H9 (cell line): ENCODE measurements around the gene RMND5A. TPM values are rescaled to one million over a fixed set of nuclear protein-coding genes. Genes with fewer than 3 reads are reported as not detected.
"Not testable (repeated sequence)": the region's sequence is repeated elsewhere in the genome, so short reads cannot be mapped to it uniquely, and the experiment has no call there.

Experiments
- DNase-seq: peaks from one replicate; pipeline ENCODE4 v3.0.0-alpha.2; 2017
- H2AFZ ChIP-seq: one replicate; pipeline ENCODE4 v1.6.1; 2013; ENCODE audit warnings: mild to moderate bottlenecking, low read length, control low read depth, moderate library complexity
- H2AK5ac ChIP-seq: 2 replicates; pipeline ENCODE4 v1.6.1; 2013; ENCODE audit warnings: low read length, control low read depth, mixed read lengths; ENCODE audit not compliant: insufficient read length
- H2BK120ac ChIP-seq: one replicate; pipeline ENCODE4 v1.6.1; 2013; ENCODE audit warnings: low read depth, mild to moderate bottlenecking, low read length, control low read depth, inconsistent platforms; ENCODE audit not compliant: poor library complexity, severe bottlenecking
- H2BK12ac ChIP-seq: 2 replicates; pipeline ENCODE4 v1.6.1; 2013; ENCODE audit warnings: low read length, control low read depth, mixed read lengths, low read depth; ENCODE audit not compliant: insufficient read length
- H2BK15ac ChIP-seq: 2 replicates; pipeline ENCODE4 v1.6.1; 2013; ENCODE audit warnings: low read depth, low read length, control low read depth
- H2BK20ac ChIP-seq: one replicate; pipeline ENCODE4 v1.6.1; 2013; ENCODE audit warnings: low read depth, mild to moderate bottlenecking, low read length, control low read depth, inconsistent platforms; ENCODE audit not compliant: poor library complexity, severe bottlenecking
- H2BK5ac ChIP-seq: 2 replicates; pipeline ENCODE4 v1.6.1; 2013; ENCODE audit warnings: low read length, control low read depth, mixed read lengths; ENCODE audit not compliant: insufficient read length
- H3K14ac ChIP-seq: 2 replicates; pipeline ENCODE4 v1.6.1; 2013; ENCODE audit warnings: low read length, control low read depth; ENCODE audit not compliant: insufficient read depth
- H3K18ac ChIP-seq: 2 replicates; pipeline ENCODE4 v1.6.1; 2013; ENCODE audit warnings: low read depth, mild to moderate bottlenecking, mixed read lengths, low read length, control low read depth; ENCODE audit not compliant: insufficient read length
- H3K23ac ChIP-seq: 2 replicates; pipeline ENCODE4 v1.6.1; 2013; ENCODE audit warnings: low read length, control low read depth, mixed read lengths, low read depth; ENCODE audit not compliant: insufficient read length
- H3K23me2 ChIP-seq: 2 replicates; pipeline ENCODE4 v1.6.1; 2013; ENCODE audit warnings: low read depth, mild to moderate bottlenecking, mixed read lengths, low read length, control low read depth; ENCODE audit not compliant: insufficient read length, poor library complexity, severe bottlenecking
- H3K27ac ChIP-seq: 2 replicates; pipeline ENCODE4 v1.5.1; 2013; ENCODE audit warnings: low read length, control low read depth, mixed read lengths, low read depth; ENCODE audit not compliant: insufficient read length
- H3K27me3 ChIP-seq: 2 replicates; pipeline ENCODE4 v1.6.1; 2013; ENCODE audit warnings: low read length, control low read depth, inconsistent platforms; ENCODE audit not compliant: insufficient read depth
- H3K4ac ChIP-seq: 2 replicates; pipeline ENCODE4 v1.6.1; 2013; ENCODE audit warnings: low read depth, mild to moderate bottlenecking, control low read depth, inconsistent platforms, low read length, moderate library complexity
- H3K4me1 ChIP-seq: 2 replicates; pipeline ENCODE4 v1.6.1; 2013; ENCODE audit warnings: low read length, control low read depth, inconsistent platforms; ENCODE audit not compliant: insufficient read depth
- H3K4me2 ChIP-seq: 2 replicates; pipeline ENCODE4 v1.6.1; 2013; ENCODE audit warnings: low read length, control low read depth, mixed read lengths; ENCODE audit not compliant: insufficient read length, insufficient read depth
- H3K56ac ChIP-seq: 2 replicates; pipeline ENCODE4 v1.6.1; 2013; ENCODE audit warnings: low read depth, mild to moderate bottlenecking, mixed read lengths, low read length, control low read depth; ENCODE audit not compliant: insufficient read length
- H3K79me1 ChIP-seq: 2 replicates; pipeline ENCODE4 v1.6.1; 2013; ENCODE audit warnings: low read depth, mild to moderate bottlenecking, moderate library complexity, low read length, control low read depth, inconsistent platforms; ENCODE audit not compliant: insufficient read depth, poor library complexity, severe bottlenecking
- H3K79me2 ChIP-seq: 2 replicates; pipeline ENCODE4 v1.6.1; 2013; ENCODE audit warnings: low read length, control low read depth, inconsistent platforms; ENCODE audit not compliant: insufficient read depth
- H3K9ac ChIP-seq: 2 replicates; pipeline ENCODE4 v1.6.1; 2013; ENCODE audit warnings: low read length, control low read depth, mixed read lengths; ENCODE audit not compliant: insufficient read length; ENCODE audit errors: extremely low read depth
- H3K9me3 ChIP-seq: one replicate; pipeline ENCODE4 v1.6.1; 2013; ENCODE audit warnings: low read depth, low read length, inconsistent platforms; ENCODE audit not compliant: control insufficient read depth
- H3T11ph ChIP-seq: one replicate; pipeline ENCODE4 v1.6.1; 2013; ENCODE audit warnings: mild to moderate bottlenecking, low read length, control low read depth, inconsistent platforms
- H4K20me1 ChIP-seq: one replicate; pipeline ENCODE4 v1.6.1; 2013; ENCODE audit not compliant: control insufficient read depth, insufficient read length, insufficient read depth
- H4K5ac ChIP-seq: 2 replicates; pipeline ENCODE4 v1.6.1; 2013; ENCODE audit warnings: low read depth, mild to moderate bottlenecking, mixed read lengths, low read length, control low read depth; ENCODE audit not compliant: insufficient read length
- H4K8ac ChIP-seq: replicated peaks from 2 replicates; pipeline ENCODE4 v1.6.1; 2013; ENCODE audit warnings: low read length, control low read depth, mixed read lengths, low read depth; ENCODE audit not compliant: insufficient read length
- H4K91ac ChIP-seq: 2 replicates; pipeline ENCODE4 v1.6.1; 2013; ENCODE audit warnings: low read depth, mild to moderate bottlenecking, moderate library complexity, mixed read lengths, low read length, control low read depth; ENCODE audit not compliant: insufficient read length
- H3K27ac Mint-ChIP-seq, 3 experiments: 2 replicates in 2 of 3; 3 replicates in 1 of 3; pipeline ENCODE4 v1.8.0; 2020 to 2021; ENCODE audit warnings: mixed read lengths in 3 of 3, mild to moderate bottlenecking in 1 of 3, moderate library complexity in 1 of 3
- H3K27me3 Mint-ChIP-seq: 2 replicates; pipeline ENCODE4 v1.8.0; 2021; ENCODE audit warnings: low read depth, mild to moderate bottlenecking, moderate library complexity, mixed read lengths
- H3K36me3 Mint-ChIP-seq, 3 experiments: 2 replicates in 2 of 3; 3 replicates in 1 of 3; pipeline ENCODE4 v1.8.0; 2020 to 2021; ENCODE audit warnings: low read depth in 3 of 3, mixed read lengths in 3 of 3; ENCODE audit not compliant: insufficient read depth in 1 of 3
- H3K4me1 Mint-ChIP-seq, 2 experiments: 2 replicates each; pipeline ENCODE4 v1.8.0; 2020; ENCODE audit warnings: mixed read lengths in 2 of 2
- H3K4me3 Mint-ChIP-seq, 2 experiments: 2 replicates in 1 of 2; 3 replicates in 1 of 2; pipeline ENCODE4 v1.8.0; 2020 to 2021; ENCODE audit warnings: mild to moderate bottlenecking in 2 of 2, mixed read lengths in 2 of 2, moderate library complexity in 1 of 2
- H3K9me3 Mint-ChIP-seq, 2 experiments: 2 replicates in 1 of 2; 3 replicates in 1 of 2; pipeline ENCODE4 v1.8.0; 2020; ENCODE audit warnings: mild to moderate bottlenecking in 2 of 2, mixed read lengths in 2 of 2, moderate library complexity in 1 of 2
- whole genome bisulfite sequencing: extraction: QIAGEN DNeasy Blood & Tissue Kit; methylation state at CpG from one replicate; pipeline ENCODE4 v1.1.7; 2013; ENCODE audit warnings: missing lambda C conversion rate, low lambda C conversion rate, mixed read lengths; ENCODE audit not compliant: insufficient read length; ENCODE audit errors: extremely low coverage; 5-methylcytosine and 5-hydroxymethylcytosine counted together
- total RNA-seq: library from RNA; stranded (reverse); gene quantifications from 2 replicates; pipeline ENCODE4 v1.2.1, GENCODE V29; 2021

The RMND5A gene
- total RNA-seq, 1 experiment from 2014 or later: 48.8 TPM

- WGBS: no CpG with 5 or more reads among the region's 4 CpGs
- H3K9ac ChIP-seq, H3K27me3 Mint-ChIP-seq, H3K9me3 Mint-ChIP-seq, H3K27me3 ChIP-seq, H2AK5ac ChIP-seq, H2BK120ac ChIP-seq, H2AFZ ChIP-seq, H3K4ac ChIP-seq, H3K27ac Mint-ChIP-seq, H3T11ph ChIP-seq, H2BK5ac ChIP-seq, H3K4me3 Mint-ChIP-seq, H2BK12ac ChIP-seq, H3K23ac ChIP-seq, H2BK20ac ChIP-seq, H3K4me1 ChIP-seq, H3K56ac ChIP-seq, H3K14ac ChIP-seq, H3K27ac ChIP-seq, H3K4me2 ChIP-seq, H2BK15ac ChIP-seq, H3K23me2 ChIP-seq, H3K4me1 Mint-ChIP-seq, H3K18ac ChIP-seq, H3K79me1 ChIP-seq, H4K20me1 ChIP-seq, H4K91ac ChIP-seq, H3K79me2 ChIP-seq, H3K9me3 ChIP-seq, H3K36me3 Mint-ChIP-seq, H4K8ac ChIP-seq, H4K5ac ChIP-seq, DNase-seq: not testable (repeated sequence)
Measured at GRCh38 chr2:86733528-86733927, 13.4 kb downstream of the RMND5A start.

- H3K4me3 Mint-ChIP-seq, H2AK5ac ChIP-seq, H3K18ac ChIP-seq, H3K9me3 ChIP-seq, H2BK12ac ChIP-seq, H3K23me2 ChIP-seq, H3K27ac Mint-ChIP-seq, H3K36me3 Mint-ChIP-seq, DNase-seq, H3K4me1 Mint-ChIP-seq, H3K27me3 ChIP-seq, H4K5ac ChIP-seq, H3K79me1 ChIP-seq, H3K14ac ChIP-seq, H4K91ac ChIP-seq, H2BK5ac ChIP-seq, H3K27me3 Mint-ChIP-seq, H2BK120ac ChIP-seq, H3K9me3 Mint-ChIP-seq, H2BK15ac ChIP-seq, H3K79me2 ChIP-seq, H2AFZ ChIP-seq, H3K23ac ChIP-seq, H3K4me2 ChIP-seq, H4K8ac ChIP-seq, H3K9ac ChIP-seq, H2BK20ac ChIP-seq, H3K27ac ChIP-seq, H3T11ph ChIP-seq, H3K4ac ChIP-seq, H3K4me1 ChIP-seq, H3K56ac ChIP-seq, H4K20me1 ChIP-seq: not testable (repeated sequence)
- WGBS: no CpG with 5 or more reads among the region's 1 CpG
Measured at GRCh38 chr2:86734896-86735295, 14.8 kb downstream of the RMND5A start.

- H4K91ac ChIP-seq, H3T11ph ChIP-seq, H3K4me1 ChIP-seq, H3K9ac ChIP-seq, H4K20me1 ChIP-seq, H3K18ac ChIP-seq, H2BK5ac ChIP-seq, DNase-seq, H3K27ac Mint-ChIP-seq, H2AK5ac ChIP-seq, H3K9me3 Mint-ChIP-seq, H3K4ac ChIP-seq, H3K27me3 Mint-ChIP-seq, H3K9me3 ChIP-seq, H4K8ac ChIP-seq, H3K4me1 Mint-ChIP-seq, H3K23me2 ChIP-seq, H2BK12ac ChIP-seq, H3K4me3 Mint-ChIP-seq, H2BK120ac ChIP-seq, H3K14ac ChIP-seq, H2BK15ac ChIP-seq, H3K79me2 ChIP-seq, H3K56ac ChIP-seq, H3K23ac ChIP-seq, H3K27me3 ChIP-seq, H3K79me1 ChIP-seq, H4K5ac ChIP-seq, H3K4me2 ChIP-seq, H3K27ac ChIP-seq, H2AFZ ChIP-seq, H2BK20ac ChIP-seq: not testable (repeated sequence)
- peaks cover 7 to 14% (median 11%) of the 10 kb centered on the region in 3 experiments; a peak in 6 of 7 replicates for H3K36me3 Mint-ChIP-seq
Measured at GRCh38 chr2:86739485-86739884, 19.4 kb downstream of the RMND5A start.
